Activated T-cell treated with anti-CD3 and anti-CD28 coated beads for 1 hour (primary cell): ENCODE results near the gene SUFU.
A peak's percentile ranks its signal among the peaks of the same experiment; 100 is the strongest.
"Not testable (repeated sequence)": the region's sequence is repeated elsewhere in the genome, so short reads cannot be mapped to it uniquely, and the experiment has no call there.

ENCODE experiments used
- DNase-seq: peaks from one replicate; pipeline ENCODE4 v3.0.0-alpha.2; 2020; ENCODE audit warnings: low read depth

SUFU gene

DNA sequence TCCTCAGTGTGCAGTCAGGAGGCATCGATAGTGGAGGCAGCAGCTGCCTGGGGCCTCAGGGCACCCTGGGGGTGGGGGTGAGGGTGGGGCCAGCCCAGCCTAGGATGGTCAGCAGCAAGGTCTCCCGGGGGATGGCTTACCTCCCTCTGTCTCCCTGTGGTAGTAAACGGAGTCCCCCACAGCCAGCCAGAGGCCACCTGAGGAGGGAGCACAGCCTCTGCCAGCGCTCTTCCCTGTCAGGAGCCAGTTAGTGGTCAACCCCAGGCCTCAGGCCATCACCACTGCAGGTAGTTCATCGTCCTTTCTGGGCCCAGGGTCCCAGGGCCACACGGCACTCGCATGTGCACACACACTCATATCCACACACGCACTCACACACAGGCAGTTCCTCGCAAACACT lies 23.4 kb upstream of the SUFU start:
- no peak for DNase-seq

DNA sequence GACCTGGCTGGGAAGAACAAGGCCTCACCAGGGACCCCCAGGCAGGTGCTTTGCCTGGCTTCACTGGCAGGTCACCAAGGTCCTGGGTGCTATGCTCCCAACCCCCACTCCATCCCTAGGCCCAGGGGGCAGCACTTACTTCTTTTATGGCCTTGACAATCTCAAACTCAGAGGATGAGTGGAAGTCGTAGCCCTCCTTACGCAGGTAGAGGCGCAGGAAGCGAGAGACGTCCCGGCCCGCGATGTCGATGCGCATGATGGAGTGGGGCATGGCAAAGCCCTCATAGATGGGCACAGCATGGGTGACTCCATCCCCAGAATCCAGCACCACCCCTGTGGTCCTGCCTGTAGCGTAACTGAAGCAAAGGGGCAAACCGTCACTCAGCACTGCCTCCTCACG lies 19.8 kb upstream of the SUFU start:
- no peak for DNase-seq

DNA sequence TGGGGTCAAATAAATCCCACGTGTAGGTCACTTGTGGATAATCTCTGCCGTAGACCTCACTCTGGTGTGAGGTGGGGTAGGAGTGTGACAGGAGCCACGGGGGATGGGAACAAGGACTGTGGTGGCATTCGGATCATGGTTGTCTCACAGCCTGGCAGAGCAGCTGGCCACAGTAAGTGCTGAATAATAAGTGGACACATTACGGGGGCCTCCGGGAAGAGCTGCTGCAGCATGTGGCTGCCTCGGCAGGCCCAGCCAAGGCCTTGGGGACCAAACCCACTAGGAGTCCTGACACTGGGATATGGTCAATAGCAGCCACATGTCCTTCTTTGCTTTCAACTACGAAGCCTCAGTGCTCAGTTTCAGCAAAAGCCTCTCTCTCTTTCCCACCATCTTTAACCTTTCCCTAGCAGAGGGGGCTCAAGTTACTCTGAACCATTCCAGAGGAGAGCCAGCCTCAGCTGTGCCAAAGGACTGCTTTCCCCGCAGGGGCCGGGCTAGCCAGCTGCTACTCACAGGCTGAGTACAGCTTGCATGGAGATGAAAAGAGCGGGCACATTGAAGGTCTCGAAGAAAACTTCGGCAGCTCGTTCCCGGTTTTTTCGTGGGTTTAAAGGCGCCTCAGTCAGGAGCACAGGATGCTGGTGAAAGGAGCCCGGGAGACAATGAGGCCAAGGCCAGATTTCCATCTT lies 18.5 kb upstream of the SUFU start:
- DNase-seq, result no peak

DNA sequence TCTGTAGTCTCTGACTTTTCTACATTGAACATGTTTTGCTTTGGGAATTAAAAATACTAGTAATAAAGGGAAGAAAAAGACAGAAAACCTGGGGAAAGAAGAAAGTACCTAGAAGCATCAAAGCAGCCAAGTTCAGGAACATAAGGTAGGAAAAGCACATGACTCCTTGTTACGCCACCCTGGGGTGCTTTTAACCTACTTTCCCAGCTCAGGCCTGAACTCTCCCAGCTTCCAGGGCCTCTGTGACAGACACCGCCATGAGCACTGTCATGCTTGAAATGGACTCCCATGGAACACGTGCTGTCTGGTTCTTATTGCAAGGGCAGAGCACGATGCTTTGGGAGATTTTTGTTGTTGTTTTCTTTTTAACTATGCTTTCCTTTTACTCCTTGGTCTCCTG lies 12.6 kb upstream of the SUFU start:
- DNase-seq, result no peak

DNA sequence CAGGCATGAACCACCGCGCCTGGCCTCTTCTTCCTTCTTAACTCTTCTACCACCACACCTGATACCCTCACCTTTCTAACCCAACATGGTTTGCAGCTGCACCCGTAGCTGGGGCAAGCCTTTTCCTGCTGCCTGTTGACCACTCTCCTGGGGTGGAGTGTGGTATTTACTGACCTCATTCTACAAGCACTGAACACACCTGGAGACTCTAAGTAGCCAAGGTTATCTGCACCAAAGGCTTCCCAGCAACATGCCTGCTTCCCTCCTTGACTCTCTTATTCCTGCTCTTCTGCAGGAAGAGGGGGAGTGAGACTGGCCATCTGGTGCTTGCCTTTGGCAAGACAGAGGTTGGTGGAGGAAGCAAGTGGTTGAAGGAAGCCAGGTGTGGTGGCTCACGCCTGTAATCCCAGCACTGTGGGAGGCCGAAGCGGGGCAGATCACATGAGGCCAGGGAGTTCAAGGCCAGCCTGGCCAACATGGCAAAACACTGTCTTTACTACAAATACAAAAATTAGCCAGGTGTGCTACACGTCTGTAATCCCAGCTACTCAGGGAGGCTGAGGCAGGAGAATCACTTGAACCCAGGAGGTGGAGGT lies 11.3 kb upstream of the SUFU start:
- DNase-seq, result no peak

- no peak for DNase-seq
These were observed 10.8 kb upstream of the SUFU start for GRCh38 chr10:102492983-102493382.

DNA sequence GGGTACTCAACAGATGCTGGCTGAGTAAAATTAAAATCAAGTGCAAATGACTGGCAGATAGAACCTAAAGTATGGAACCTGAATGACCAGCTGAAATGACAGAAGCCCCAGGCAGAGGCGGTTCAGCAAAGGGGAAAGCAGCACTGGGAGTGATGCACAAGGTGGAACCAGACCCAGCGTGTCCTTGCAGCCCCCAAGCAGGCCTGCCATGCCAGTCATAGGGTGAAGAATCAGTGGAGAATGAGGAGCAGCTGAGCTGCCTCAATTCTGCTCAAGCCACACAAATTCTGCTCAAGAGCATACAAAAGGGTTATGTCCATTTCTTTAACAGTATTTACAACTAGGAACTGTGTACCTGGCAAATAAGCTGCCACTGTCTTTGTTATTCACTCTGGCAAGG lies 10.0 kb upstream of the SUFU start:
- no peak for DNase-seq

- no peak for DNase-seq
These were observed 6.2 kb upstream of the SUFU start for GRCh38 chr10:102497545-102497944.

GRCh38 chr10:102499356-102499755 lies 4.4 kb upstream of the SUFU start:
- no peak for DNase-seq

GRCh38 chr10:102500686-102501085 lies 3.1 kb upstream of the SUFU start:
- DNase-seq, result not testable (repeated sequence)

DNA sequence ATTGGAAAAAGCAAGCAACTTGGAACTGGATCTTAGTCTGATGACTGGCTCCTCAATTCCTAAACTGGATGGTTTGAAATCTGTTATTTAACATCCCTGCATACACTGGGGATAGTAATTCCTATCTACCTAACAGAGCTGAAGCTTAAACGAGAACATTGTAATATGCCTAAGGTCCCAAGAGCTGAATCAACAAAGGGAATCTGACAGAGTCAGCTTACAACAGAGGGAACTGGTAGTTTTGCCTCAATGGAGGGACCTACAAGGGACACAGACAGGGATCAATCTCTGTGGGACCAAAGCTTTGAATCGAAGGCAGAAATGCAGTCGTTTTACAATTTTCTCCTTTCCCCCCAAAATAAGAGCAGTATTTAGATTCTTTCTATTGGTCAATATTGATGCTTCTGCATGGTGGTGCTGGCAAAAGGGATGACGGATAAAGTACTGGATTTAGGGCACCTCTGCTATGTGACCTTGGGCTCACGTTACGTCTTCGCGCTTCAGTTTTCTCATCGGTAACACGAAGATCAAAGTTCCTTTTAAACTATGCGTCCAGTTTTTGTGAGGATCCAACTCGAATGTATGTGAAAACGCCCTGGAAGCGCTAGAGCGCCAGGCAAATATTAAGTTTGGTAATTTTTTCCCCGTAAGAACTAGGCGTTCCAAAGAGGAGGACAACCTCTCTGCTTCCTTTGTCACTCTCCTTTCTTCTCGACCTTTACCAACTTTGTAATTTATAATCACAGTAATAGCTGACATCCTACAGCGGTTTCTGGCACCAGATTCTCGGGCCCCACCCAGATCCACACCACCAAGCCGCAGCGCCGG lies 2.4 kb upstream of the SUFU start:
- DNase-seq, result no peak

- peak; percentile 95 for DNase-seq
These were observed 1.8 kb upstream of the SUFU start for GRCh38 chr10:102502029-102502336.

DNA sequence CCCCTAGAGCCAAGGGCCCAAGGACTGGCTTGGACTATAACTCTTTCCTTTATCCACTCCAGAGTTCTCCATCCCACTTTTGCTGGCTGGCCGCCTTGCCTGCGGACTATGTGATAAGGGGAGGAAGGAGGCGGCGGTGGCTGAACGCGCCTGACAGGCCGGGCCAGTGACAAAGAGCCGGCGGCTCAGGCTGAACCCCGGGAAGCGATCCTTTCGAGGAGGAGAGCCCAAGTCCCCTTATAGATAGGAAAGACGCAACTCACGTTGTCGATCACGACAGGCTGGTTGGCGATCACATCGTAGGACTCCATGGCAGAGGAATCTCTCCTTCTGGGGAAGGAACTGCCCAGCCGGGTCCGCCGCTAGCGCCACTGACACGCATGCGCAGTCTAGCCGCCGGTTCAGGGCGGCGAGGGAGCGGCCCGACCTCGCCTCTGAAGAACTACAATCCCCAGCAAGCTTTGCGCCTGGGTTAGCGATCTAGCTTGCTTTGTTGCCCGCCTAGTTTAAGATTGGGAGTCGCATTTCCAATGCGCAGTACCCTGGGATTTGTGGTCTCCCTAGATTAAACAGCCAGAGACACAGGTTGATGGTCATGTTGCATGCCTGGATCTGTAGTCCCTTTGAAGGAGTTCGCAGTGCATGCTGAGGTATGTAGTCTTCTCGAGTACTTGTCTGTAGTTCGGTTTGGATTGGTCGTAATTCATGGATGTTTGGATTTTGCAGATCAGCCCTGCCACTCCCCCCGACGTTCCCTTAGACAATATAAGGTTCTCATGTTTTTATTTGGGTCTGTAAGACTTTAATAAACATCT lies 1.2 kb upstream of the SUFU start, which contains the start of gene ACTR1A:
ACTR1A (minus strand) TSS at position 376 of the 815 bp plus-strand sequence; CDS start at position 311, 65 bp downstream.
- peak; percentile 90 for DNase-seq

DNA sequence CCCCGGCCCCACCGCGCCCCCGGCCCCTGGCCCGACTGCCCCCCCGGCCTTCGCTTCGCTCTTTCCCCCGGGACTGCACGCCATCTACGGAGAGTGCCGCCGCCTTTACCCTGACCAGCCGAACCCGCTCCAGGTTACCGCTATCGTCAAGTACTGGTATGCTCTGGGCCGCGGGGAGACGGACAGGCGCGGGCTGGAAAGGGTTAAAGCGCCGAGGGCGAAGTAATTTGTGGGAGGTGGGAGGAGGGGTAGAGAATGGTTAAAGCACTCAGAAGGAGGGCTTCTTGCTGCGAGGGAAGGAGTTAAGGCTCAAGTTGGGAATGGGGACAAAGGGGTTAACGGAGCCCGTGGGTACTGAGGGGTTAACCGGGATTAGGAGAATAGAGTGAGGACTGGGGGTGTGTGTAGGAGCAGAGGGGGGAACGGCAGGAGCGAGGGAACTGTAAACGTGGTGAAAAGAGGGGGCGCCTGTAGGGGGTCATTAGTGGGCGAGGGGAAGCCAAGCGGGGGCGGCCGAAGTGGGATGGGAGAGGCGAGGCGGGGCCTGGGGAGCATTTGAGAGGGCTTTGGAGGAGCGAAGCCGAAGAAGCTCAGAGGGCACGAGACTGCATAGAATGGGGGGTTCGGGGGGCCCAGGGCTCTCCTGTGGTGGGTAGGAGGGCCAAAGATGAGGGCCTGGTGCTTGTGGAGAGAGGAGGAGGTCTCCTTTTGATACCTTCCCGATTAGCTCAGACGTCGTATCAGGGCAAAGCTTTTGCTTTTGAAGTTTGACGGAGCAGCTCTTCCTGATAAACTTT lies 605 bp downstream of the SUFU start:
- DNase-seq, result peak; percentile 8

DNA sequence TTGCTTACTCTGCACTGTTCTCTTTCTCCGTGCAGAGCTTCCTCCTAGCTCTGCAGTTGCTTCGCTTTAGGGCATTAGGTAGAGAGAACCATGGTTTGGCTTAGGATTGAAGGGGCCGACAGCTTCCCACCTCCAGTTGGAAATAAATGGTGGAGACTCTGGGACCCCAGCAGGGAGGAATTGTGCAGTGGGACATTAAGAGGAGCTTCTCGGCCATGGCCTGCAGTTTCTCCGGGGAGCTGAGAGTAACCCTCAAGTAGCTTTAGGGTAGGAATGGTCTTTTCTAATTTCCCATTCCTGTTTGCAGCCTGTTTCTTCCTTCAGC lies 1.2 kb downstream of the SUFU start:
- no peak for DNase-seq

GRCh38 chr10:102505462-102506115 lies 1.8 kb downstream of the SUFU start:
- DNase-seq, result no peak

- no peak for DNase-seq
These were observed 3.7 kb downstream of the SUFU start for GRCh38 chr10:102507521-102507920.

- DNase-seq, result no peak
These were observed 4.7 kb downstream of the SUFU start for GRCh38 chr10:102508506-102508905.

DNA sequence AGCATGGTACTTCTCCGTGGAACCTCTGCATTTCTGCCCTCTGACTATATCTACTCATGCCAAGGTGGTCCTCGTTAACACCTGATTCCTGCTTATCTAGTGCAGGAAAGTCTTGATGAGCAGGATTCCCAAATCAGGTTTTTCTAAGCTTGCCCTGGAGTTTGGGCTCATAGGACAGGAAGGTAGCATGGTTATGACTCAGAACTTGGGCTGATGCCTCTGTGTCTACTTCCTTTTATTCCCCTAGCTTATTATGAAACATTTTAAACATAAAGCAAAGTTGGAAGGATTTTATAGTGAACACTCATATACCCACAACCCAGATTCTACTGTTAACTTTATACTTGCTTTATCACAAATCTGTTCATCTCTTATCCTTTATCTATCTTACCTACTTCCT lies 5.6 kb downstream of the SUFU start:
- DNase-seq, result no peak

DNA sequence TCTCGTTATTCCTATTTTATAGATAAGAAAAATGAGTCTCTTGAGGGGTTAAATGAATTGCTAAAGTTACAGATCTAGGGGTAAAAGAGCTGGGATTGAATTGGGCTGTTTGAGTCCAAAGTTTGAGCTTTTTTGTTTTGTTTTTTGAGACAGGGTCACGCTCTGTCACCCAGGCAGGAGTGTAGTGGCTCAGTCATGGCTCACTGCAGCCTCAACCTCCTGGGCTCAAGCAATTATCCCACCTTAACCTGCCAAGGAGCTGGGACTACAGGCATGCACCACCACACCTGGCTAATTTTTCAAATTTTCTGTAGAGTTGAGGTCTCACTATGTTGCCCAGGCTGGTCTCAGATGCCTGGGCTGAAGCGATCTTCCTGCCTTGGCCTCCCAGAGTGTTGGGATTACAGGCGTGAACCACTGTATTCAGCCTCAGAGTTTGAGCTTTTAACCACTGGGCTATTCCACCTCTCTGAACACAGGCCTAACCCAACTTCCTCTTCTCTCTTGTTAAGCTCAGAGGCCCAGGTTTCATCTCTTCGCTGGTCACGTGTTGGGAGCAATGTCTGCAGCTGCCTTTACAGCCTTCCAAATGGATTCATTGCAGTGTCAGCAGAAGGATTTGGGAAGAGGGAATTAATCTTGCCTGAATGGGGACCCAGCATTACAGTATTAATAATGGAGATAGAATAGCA lies 8.0 kb downstream of the SUFU start:
- no peak for DNase-seq
